ENCODE results near the gene DNAAF2. TPM values are rescaled to one million over a fixed set of nuclear protein-coding genes. Genes with fewer than 3 reads are reported as not detected.

DNAAF2 gene
- total and polyA plus RNA-seq, 2 of the 13 experiments (the other 11 are each of a cell fraction or from before 2014, with no cell fraction given): 6.1 to 13.6 TPM

DNA sequence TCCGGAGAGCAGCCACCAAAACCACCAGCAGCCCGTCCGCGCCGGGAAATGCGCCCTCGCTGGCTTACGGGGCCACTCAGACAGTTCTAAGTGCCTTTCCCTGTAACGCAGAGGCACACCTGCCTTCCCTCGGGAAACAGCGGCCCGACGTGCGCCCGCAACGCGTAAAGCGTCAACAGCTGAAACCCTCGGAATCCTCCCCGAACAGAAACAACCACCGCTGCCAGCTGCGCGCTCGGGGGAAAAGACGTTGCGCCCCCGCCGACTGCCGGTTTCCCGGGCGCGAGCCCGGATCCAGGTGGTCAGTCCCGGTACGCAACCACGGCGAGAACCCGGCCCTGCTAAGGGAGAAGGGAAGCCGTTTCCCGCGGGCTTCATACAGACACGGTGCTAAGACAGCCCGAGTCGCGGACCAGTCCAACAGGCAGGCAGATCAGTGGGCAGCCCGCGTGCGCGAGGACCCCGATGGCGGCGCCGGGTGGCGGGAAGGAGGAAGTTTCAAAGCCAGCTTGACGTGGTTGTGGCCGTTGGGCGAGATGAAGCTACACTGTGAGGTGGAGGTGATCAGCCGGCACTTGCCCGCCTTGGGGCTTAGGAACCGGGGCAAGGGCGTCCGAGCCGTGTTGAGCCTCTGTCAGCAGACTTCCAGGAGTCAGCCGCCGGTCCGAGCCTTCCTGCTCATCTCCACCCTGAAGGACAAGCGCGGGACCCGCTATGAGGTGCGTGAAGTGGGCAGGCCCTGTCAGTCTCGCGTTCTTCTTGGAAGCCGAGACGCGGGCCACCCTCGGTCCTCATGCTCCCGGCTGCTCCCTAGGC, 36.4 kb downstream of the DNAAF2 start, which contains the start of gene LRR1 (continued):
- TF ChIP-seq ZFP91 (CRISPR knock-in tag; IDR thresholded peaks at IDR 0.05; ENCODE audit: borderline replicate concordance) (peak; percentile 95), RBAK (CRISPR knock-in tag; IDR thresholded peaks at IDR 0.05) (0 out of 2 replicates have a peak, but pooled peaks have one; percentile 54), ZNF83 (CRISPR knock-in tag; IDR thresholded peaks at IDR 0.05; ENCODE audit: borderline replicate concordance) (no peak), NR2F6 (IDR thresholded peaks at IDR 0.05) (no peak), NR2F6 (CRISPR knock-in tag; IDR thresholded peaks at IDR 0.05) (peak; percentile 14; the same call in 1 of the 2 replicates), ZNF781 (CRISPR knock-in tag; IDR thresholded peaks at IDR 0.05; ENCODE audit: borderline replicate concordance, not compliant biosample characterization) (peak; percentile 89), ZMYM4 (CRISPR knock-in tag; IDR thresholded peaks at IDR 0.05) (peak; percentile 67; the same call in 1 of the 2 replicates), RERE (CRISPR knock-in tag; IDR thresholded peaks at IDR 0.05; ENCODE audit: low read depth) (0 out of 2 replicates have a peak, but pooled peaks have one; percentile 41), NRL (CRISPR knock-in tag; IDR thresholded peaks at IDR 0.05; ENCODE audit: borderline replicate concordance) (peak; percentile 76; the same call in 1 of the 2 replicates), TAF15 (IDR thresholded peaks at IDR 0.05; ENCODE audit: low read depth, low read length, poor library complexity, severe bottlenecking) (no peak), BCL6 (CRISPR knock-in tag; IDR thresholded peaks at IDR 0.05) (peak; percentile 39; the same call in 1 of the 2 replicates), GLI4 (CRISPR knock-in tag; IDR thresholded peaks at IDR 0.05; ENCODE audit: borderline replicate concordance) (no peak; the same call in 1 of the 2 replicates), KLF15 (CRISPR knock-in tag; IDR thresholded peaks at IDR 0.05; ENCODE audit: borderline replicate concordance) (peak; percentile 40; the same call in 1 of the 2 replicates)
